Lung (tissue), 12 donors: Measurements from ENCODE around the gene DNAH17. TPM values are rescaled to one million over a fixed set of nuclear protein-coding genes. Genes with fewer than 3 reads are reported as not detected.

Experiments
- ATAC-seq: fragments of 200-7000 bp; cut with Tn5 transposase; one replicate; pipeline ENCODE4 v1.9.1; 2020; ENCODE audit warnings: moderate number of reproducible peaks; ENCODE audit not compliant: insufficient read depth, low FRiP score
- DNase-seq, 3 donors: peaks; one replicate each; pipeline ENCODE4 v3.0.0-alpha.2; 2013 to 2017
- H3K27ac ChIP-seq, 2 donors: one replicate each; pipeline ENCODE4 v1.5.1; 2013; ENCODE audit warnings: mild to moderate bottlenecking in 2 of 2, moderate library complexity in 2 of 2, control low read depth in 1 of 2, inconsistent platforms in 1 of 2, low read depth in 1 of 2, low read length in 1 of 2
- H3K27me3 ChIP-seq, 3 donors: one replicate each; pipeline ENCODE4 v1.5.1; 2013; ENCODE audit warnings: low read length in 2 of 3; ENCODE audit not compliant: control insufficient read depth in 3 of 3, insufficient read depth in 3 of 3
- H3K36me3 ChIP-seq, 4 donors: one replicate each; pipeline ENCODE4 v1.5.1; 2013; ENCODE audit warnings: low read length in 4 of 4, mild to moderate bottlenecking in 1 of 4, moderate library complexity in 1 of 4; ENCODE audit not compliant: control insufficient read depth in 4 of 4, insufficient read depth in 4 of 4
- H3K4me1 ChIP-seq, 5 donors: one replicate each; pipeline ENCODE4 v1.5.1; 2013; ENCODE audit warnings: low read length in 5 of 5, mild to moderate bottlenecking in 2 of 5, moderate library complexity in 1 of 5; ENCODE audit not compliant: control insufficient read depth in 5 of 5, insufficient read depth in 5 of 5
- H3K4me3 ChIP-seq: one replicate; pipeline ENCODE4 v1.5.1; 2013; ENCODE audit warnings: mild to moderate bottlenecking, control low read depth, moderate library complexity
- H3K9ac ChIP-seq, 2 donors: one replicate each; pipeline ENCODE4 v1.5.1; 2013; ENCODE audit warnings: low read length in 2 of 2, control low read depth in 1 of 2; ENCODE audit not compliant: insufficient read depth in 1 of 2
- H3K9me3 ChIP-seq, 4 donors: one replicate each; pipeline ENCODE4 v1.5.1; 2013; ENCODE audit warnings: low read length in 3 of 4, mild to moderate bottlenecking in 1 of 4, moderate library complexity in 1 of 4; ENCODE audit not compliant: control insufficient read depth in 4 of 4, insufficient read depth in 3 of 4
- CTCF ChIP-seq: IDR thresholded peaks from 2 replicates; pipeline ENCODE4 v1.5.1; 2012; ENCODE audit warnings: mild to moderate bottlenecking; ENCODE audit errors: control extremely low read depth, extremely low read depth
- WGBS, 2 donors: extraction: QIAGEN DNeasy Blood & Tissue Kit; methylation state at CpG; one replicate each; pipeline ENCODE4 v1.1.7; 2013; 5-methylcytosine and 5-hydroxymethylcytosine counted together
- polyA plus RNA-seq, 2 donors: library from polyadenylated mRNA; stranded (reverse); fragments of 200-250 nt; gene quantifications; one replicate each; pipeline ENCODE4 v1.2.1, GENCODE V29; 2013
- total RNA-seq, 2 donors: library from RNA; depleted of rRNA in 1 of 2; stranded (reverse); fragments of >200 nt in 1 of 2; gene quantifications; one replicate each; pipeline ENCODE4 v1.2.1, GENCODE V29; 2014 to 2021
- donor health status: control.
- donor health status: control.
- donor health status: Bipolar disorder and iron deficiency.
- donor health status: healthy.
- donor health status: DM: yes; HTN: yes; CAD: no.

DNAH17 gene
- total and polyA plus RNA-seq, 4 donors = 0.44 to 1.6 (median 1.2) TPM

DNA sequence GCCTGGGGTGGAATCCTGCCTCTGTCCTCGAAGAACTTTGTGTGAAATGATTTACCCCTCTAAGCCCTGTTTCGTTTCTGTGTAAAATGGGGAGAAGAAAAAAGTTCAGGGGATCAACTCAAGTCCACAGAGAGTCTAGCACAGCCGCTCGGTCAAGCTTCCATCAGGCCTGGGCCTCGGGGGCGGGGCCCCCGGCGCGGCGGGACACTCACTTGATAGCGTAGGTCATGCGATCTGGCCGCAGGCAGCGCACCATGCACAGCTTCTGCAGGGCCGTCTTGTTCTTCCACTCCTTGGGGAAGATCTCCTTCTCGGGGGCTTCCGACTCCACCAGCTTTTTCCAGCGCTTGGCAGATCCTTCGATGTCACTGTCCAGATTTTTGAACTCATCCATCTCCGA lies 132.8 kb downstream of the DNAH17 start:
- no peaks in the 10 kb centered on the region for H3K9me3 ChIP-seq
- ATAC-seq (no peak), DNase-seq (no peak)
- no peak overlapping the region for H3K27ac ChIP-seq
- no peak for TF ChIP-seq CTCF
- H3K4me1 ChIP-seq = peaks cover 0 to 9% (median 0%) of the 10 kb centered on the region in 5 donors
- H3K36me3 ChIP-seq = no peaks in the 10 kb centered on the region
- H3K4me3 ChIP-seq = no peak overlapping the region
- no peak overlapping the region for H3K9ac ChIP-seq
- H3K27me3 ChIP-seq = no peaks in the 10 kb centered on the region
- 87 to 95% methylated on average over 20 of the region's 20 CpGs for WGBS, 2 donors

DNA sequence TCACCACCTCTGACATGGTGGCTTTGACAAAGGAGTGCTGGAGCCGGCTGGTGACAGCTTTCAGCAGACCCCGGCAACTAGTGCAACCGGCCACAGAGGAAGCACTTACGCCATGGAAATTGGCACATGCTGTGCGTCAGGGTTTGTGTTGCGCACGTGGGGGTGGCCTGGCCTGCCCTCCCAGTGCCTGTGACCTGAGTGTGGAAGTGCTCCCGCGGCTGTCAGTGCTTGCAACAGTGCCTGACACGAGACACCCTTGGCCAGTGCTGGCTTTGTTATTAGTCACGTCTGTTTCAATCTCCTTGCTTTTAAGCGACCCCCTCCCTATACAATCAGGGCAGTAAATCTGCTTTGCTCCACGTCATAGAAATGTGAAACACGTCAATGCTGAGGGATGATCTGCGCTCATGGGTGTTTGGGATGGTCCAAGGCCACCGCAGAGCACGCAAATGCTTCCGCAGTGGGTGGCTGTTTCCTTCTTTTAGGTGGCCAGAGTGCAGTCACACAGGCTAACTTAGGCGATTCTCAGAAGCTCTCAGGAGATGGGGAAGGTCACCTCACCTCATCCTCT lies 134.5 kb downstream of the DNAH17 start:
- H3K36me3 ChIP-seq = no peaks in the 10 kb centered on the region
- H3K4me3 ChIP-seq = no peak overlapping the region
- 23 to 47% methylated on average over 19 of the region's 19 CpGs for WGBS, 2 donors
- peak; percentile 74 to 85 (median 82) for DNase-seq
- H3K9ac ChIP-seq = no peak overlapping the region
- TF ChIP-seq CTCF = no peak
- H3K4me1 ChIP-seq = peaks cover 0 to 9% (median 0%) of the 10 kb centered on the region in 5 donors
- H3K9me3 ChIP-seq = no peaks in the 10 kb centered on the region
- peak overlapping the region in 1 of 2 donors; percentile 43 for H3K27ac ChIP-seq
- no peaks in the 10 kb centered on the region for H3K27me3 ChIP-seq
- ATAC-seq = peak; percentile 73

DNA sequence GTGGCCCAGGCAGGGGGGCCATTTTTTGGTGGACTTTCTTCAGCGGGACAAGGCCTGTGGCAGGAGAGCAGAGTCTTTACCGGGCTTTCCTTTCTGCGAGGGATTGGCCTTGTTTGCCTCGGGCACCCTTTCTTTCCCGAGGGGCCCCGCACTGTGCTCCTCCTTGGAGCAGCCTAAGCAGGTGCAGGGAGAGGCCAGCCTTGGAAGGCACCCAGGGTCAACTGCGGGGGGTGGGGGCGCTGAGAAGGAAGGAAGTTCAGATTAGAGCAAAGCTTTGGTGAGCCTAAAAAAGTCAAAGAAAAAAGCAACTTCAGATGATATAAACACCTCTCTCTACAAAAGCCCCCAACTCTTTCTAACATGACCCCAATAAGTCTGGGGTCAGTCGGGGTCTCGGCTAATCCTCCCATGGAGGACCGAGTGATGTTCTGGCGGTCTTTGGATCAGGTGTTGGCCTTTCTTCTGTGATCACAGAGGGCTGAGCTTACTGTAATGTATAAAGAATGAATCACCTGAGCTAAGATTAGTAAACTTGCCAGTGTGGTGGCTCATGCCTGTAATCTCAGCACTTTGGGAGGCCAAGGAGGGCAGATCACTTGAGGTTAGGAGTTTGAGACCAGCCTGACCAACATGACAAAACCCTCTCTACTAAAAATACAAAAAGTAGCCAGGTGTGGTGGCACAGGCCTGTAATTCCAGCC lies 135.8 kb downstream of the DNAH17 start:
- no peak for ATAC-seq
- Histone ChIP-seq H3K27ac (no peak overlapping the region), H3K4me3 (no peak overlapping the region), H3K4me1 (peaks cover 0 to 9% (median 0%) of the 10 kb centered on the region in 5 donors), H3K9me3 (no peaks in the 10 kb centered on the region), H3K9ac (no peak overlapping the region), H3K27me3 (peaks cover 0 to 3% (median 0%) of the 10 kb centered on the region in 3 donors), H3K36me3 (no peaks in the 10 kb centered on the region)
- 68 to 72% methylated on average over 12 of the region's 12 CpGs for WGBS, 2 donors
- TF ChIP-seq CTCF = no peak
- no peak for DNase-seq
